HCT116 (cell line): ENCODE results near the gene VPS41. TPM values are rescaled to one million over a fixed set of nuclear protein-coding genes. Genes with fewer than 3 reads are reported as not detected.

Source experiments
- ATAC-seq: fragments of 200-7000 bp; cut with Tn5 transposase; 2 replicates; pipeline ENCODE4 v1.9.1; 2020; ENCODE audit warnings: mild to moderate bottlenecking, moderate library complexity
- BruUV-seq: library from RNA; stranded (reverse); fragments of 400-500 nt; replicated peaks from 2 replicates; lab custom pipeline; 2021; lab: Mats Ljungman, UMichigan
- CTCF ChIA-PET: fragments of 300-600 bp; sonication (Branson Sonifier 250); formaldehyde crosslinking; loops from one replicate; lab custom pipeline; 2021; ENCODE audit warnings: antibody characterized with exemption; lab: Charles Lee
- POLR2A ChIA-PET: fragments of 300-600, 350-600 bp; sonication (Branson Sonifier 250); formaldehyde crosslinking; loops from one replicate; lab custom pipeline; 2021; ENCODE audit warnings: antibody characterized with exemption; lab: Charles Lee
- RAD21 ChIA-PET, 2 experiments: fragments of 300-600 bp; sonication (Branson Sonifier 250); formaldehyde crosslinking; loops; one replicate each; lab custom pipeline; 2023; ENCODE audit warnings: low total read pairs in 2 of 2; ENCODE audit not compliant: uncharacterized antibody in 2 of 2, unreplicated experiment in 2 of 2, low non-redundant PET in 1 of 2; lab: Charles Lee
- DNase-seq: peaks from one replicate; pipeline ENCODE4 v3.0.0-alpha.2; 2010; ENCODE audit warnings: low read depth, low spot score
- H2AFZ ChIP-seq: fragments of 200-600 bp; shearing (Covaris generic), sonication (generic); 2 replicates; pipeline ENCODE4 v1.6.1; 2017; ENCODE audit warnings: low read depth, mixed run types, mixed read lengths, antibody characterized with exemption, low read length; ENCODE audit not compliant: poor library complexity, severe bottlenecking
- H3K27ac ChIP-seq: 2 replicates; pipeline ENCODE4 v1.5.1; 2012; ENCODE audit warnings: low read depth, low read length
- H3K27me3 ChIP-seq: fragments of 200-600 bp; sonication (generic); 2 replicates; pipeline ENCODE4 v1.6.1; 2016; ENCODE audit warnings: mixed run types, low read length, mixed read lengths; ENCODE audit not compliant: insufficient read depth
- H3K36me3 ChIP-seq, 2 experiments: fragments of 200-500 bp in 1 of 2; fragments of 200-600 bp in 1 of 2; sonication (Bioruptor generic) in 1 of 2; sonication (generic) in 1 of 2; 2 replicates each; pipeline versions ENCODE4 v1.5.1 to v1.6.1; 2014 to 2016; ENCODE audit warnings: low read length in 2 of 2, inconsistent platforms in 1 of 2, mixed read lengths in 1 of 2, mixed run types in 1 of 2; ENCODE audit not compliant: insufficient read depth in 2 of 2, control insufficient read depth in 1 of 2
- H3K4me1 ChIP-seq, 2 experiments: fragments of 200-600 bp in 1 of 2; sonication (generic) in 1 of 2; 2 replicates each; pipeline versions ENCODE4 v1.5.1 to v1.6.1; 2012 to 2017; ENCODE audit warnings: low read length in 2 of 2, inconsistent platforms in 1 of 2, mild to moderate bottlenecking in 1 of 2, mixed read lengths in 1 of 2, mixed run types in 1 of 2, moderate library complexity in 1 of 2; ENCODE audit not compliant: insufficient read depth in 2 of 2, control insufficient read depth in 1 of 2
- H3K4me2 ChIP-seq: fragments of 200-600 bp; sonication (generic); 2 replicates; pipeline ENCODE4 v1.6.1; 2017; ENCODE audit warnings: mixed run types, low read length, mixed read lengths
- H3K4me3 ChIP-seq, 2 experiments: fragments of 200-600 bp in 1 of 2; sonication (generic) in 1 of 2; replicated peaks in 1 of 2; 2 replicates each; pipeline ENCODE4 v1.5.1; 2011 to 2016; ENCODE audit warnings: low read length in 2 of 2, control low read depth in 1 of 2, low read depth in 1 of 2, mild to moderate bottlenecking in 1 of 2, mixed read lengths in 1 of 2, mixed run types in 1 of 2
- H3K79me2 ChIP-seq: fragments of 200-600 bp; sonication (generic); 2 replicates; pipeline ENCODE4 v1.6.1; 2017; ENCODE audit warnings: mild to moderate bottlenecking, mixed run types, low read length, moderate library complexity, mixed read lengths; ENCODE audit not compliant: insufficient read depth
- H3K9ac ChIP-seq: fragments of 200-600 bp; sonication (generic); 2 replicates; pipeline ENCODE4 v1.6.1; 2016; ENCODE audit warnings: low read length, mixed read lengths
- H3K9me2 ChIP-seq: fragments of 200-600 bp; sonication (generic), shearing (Covaris generic); 2 replicates; pipeline ENCODE4 v1.6.1; 2017; ENCODE audit warnings: mixed run types, mild to moderate bottlenecking, moderate library complexity; ENCODE audit not compliant: insufficient read depth
- H3K9me3 ChIP-seq, 2 experiments: fragments of 200-500 bp in 1 of 2; fragments of 200-600 bp in 1 of 2; sonication (Bioruptor generic) in 1 of 2; sonication (generic) in 1 of 2; 2 replicates each; pipeline ENCODE4 v1.6.1; 2014 to 2017; ENCODE audit warnings: low read length in 2 of 2, mixed read lengths in 2 of 2, inconsistent platforms in 1 of 2, low read depth in 1 of 2, mild to moderate bottlenecking in 1 of 2, mixed run types in 1 of 2, moderate library complexity in 1 of 2; ENCODE audit not compliant: control insufficient read depth in 1 of 2, insufficient read depth in 1 of 2
- H4K20me1 ChIP-seq: fragments of 200-600 bp; sonication (generic), shearing (Covaris generic); 2 replicates; pipeline ENCODE4 v1.6.1; 2017; ENCODE audit warnings: mixed run types, mild to moderate bottlenecking, moderate library complexity; ENCODE audit not compliant: insufficient read depth
- CEBPB ChIP-seq: IDR thresholded peaks from 2 replicates; pipeline ENCODE4 v1.6.1; 2012; ENCODE audit warnings: low read depth
- EZH2 ChIP-seq: fragments of 200-600 bp; sonication (generic); IDR thresholded peaks from 2 replicates; pipeline ENCODE4 v1.6.1; 2017; ENCODE audit warnings: antibody characterized with exemption, mixed run types
- EZH2phosphoT487 ChIP-seq: fragments of 200-600 bp; IDR thresholded peaks from 2 replicates; pipeline ENCODE4 v1.6.1; 2018; ENCODE audit warnings: antibody characterized with exemption, borderline replicate concordance
- POLR2A ChIP-seq: IDR thresholded peaks from 2 replicates; pipeline ENCODE4 v1.7.0; 2011; ENCODE audit warnings: borderline replicate concordance; ENCODE audit not compliant: insufficient read depth, insufficient read length; ENCODE audit errors: extremely low read depth
- RAD21 ChIP-seq: IDR thresholded peaks from 2 replicates; pipeline ENCODE4 v1.6.1; 2012; ENCODE audit warnings: low read depth, mild to moderate bottlenecking
- SP1 ChIP-seq: IDR thresholded peaks from 2 replicates; pipeline ENCODE4 v1.6.1; 2012; ENCODE audit warnings: low read depth
- TCF7L2 ChIP-seq: IDR thresholded peaks from 2 replicates; pipeline ENCODE4 v1.7.0; 2011; ENCODE audit warnings: borderline replicate concordance, inconsistent platforms; ENCODE audit not compliant: insufficient read depth, insufficient read length; ENCODE audit errors: extremely low read depth
- ZFX ChIP-seq: fragments of 450-650 bp; IDR thresholded peaks from 2 replicates; pipeline ENCODE4 v1.6.1; 2017
- ZNF274 ChIP-seq: fragments of 200-500 bp; sonication (Bioruptor generic); IDR thresholded peaks from 2 replicates; pipeline ENCODE4 v1.6.1; 2014; ENCODE audit warnings: mild to moderate bottlenecking, low read depth, low read length, inconsistent platforms
- intact Hi-C: fragments of 100-400 bp; cut with micrococcal nuclease; formaldehyde crosslinking; loops from 2 replicates; pipeline ENCODE4 v1.10.0; 2022
- total RNA-seq: library from RNA; stranded (reverse); gene quantifications from one replicate; pipeline ENCODE4 v1.2.1, GENCODE V29; 2021; ENCODE audit not compliant: unreplicated experiment
- TF ChIP-seq, protein P1 (sequence below): IDR thresholded peaks from 2 replicates; pipeline ENCODE4 v1.6.1; 2011; ENCODE audit warnings: mild to moderate bottlenecking, low read length, moderate library complexity; ENCODE audit not compliant: insufficient replicate concordance; ENCODE audit errors: extremely low read depth
- TF ChIP-seq, protein P2 (sequence below): IDR thresholded peaks from 2 replicates; pipeline ENCODE4 v1.6.1; 2012
- TF ChIP-seq, protein P3 (sequence below), 3 experiments: fragments of 200-600 bp in 1 of 3; sonication (generic) in 1 of 3; IDR thresholded peaks in 2 of 3; conservative IDR thresholded peaks in 1 of 3; 2 replicates each; pipeline ENCODE4 v1.5.1; 2012 to 2017; ENCODE audit warnings: low read depth in 2 of 3, low read length in 2 of 3, antibody characterized with exemption in 1 of 3, borderline replicate concordance in 1 of 3, control low read depth in 1 of 3, mild to moderate bottlenecking in 1 of 3, mixed read lengths in 1 of 3, mixed run types in 1 of 3, moderate library complexity in 1 of 3; ENCODE audit not compliant: insufficient read depth in 1 of 3

VPS41 gene
- total RNA-seq, 1 experiment from 2014 or later = 72.2 TPM

DNA sequence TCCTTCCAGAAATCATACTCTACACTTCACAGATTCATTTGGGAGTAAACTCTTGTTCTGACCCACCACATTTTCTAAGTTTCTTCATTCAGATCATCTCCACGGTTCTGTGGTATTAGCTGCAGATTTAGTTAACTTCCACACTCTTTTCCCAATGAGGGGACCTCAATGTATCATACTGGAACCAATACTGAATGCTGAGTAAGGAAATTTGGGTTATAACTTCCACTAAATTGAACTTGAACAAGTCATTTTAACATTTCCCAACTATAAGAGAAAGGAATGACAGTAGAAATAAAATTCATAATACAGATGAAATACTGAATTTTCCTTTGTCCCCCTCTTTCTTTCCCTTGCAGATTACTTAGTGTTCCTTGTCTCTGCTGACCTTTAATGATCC is 131.4 kb downstream of the VPS41 start:
- ATAC-seq = no peak
- Histone ChIP-seq H3K4me1 (no peaks in the 10 kb centered on the region), H3K4me3 (no peak overlapping the region), H3K9ac (no peak overlapping the region), H3K79me2 (no peaks in the 10 kb centered on the region), H3K36me3 (0 out of 4 replicates have a peak, but pooled peaks cover 0 to 3% of the 10 kb centered on the region in 2 experiments), H3K4me2 (no peak overlapping the region), H2AFZ (no peak overlapping the region), H4K20me1 (no peaks in the 10 kb centered on the region), H3K27ac (no peak overlapping the region), H3K9me2 (no peaks in the 10 kb centered on the region), H3K27me3 (no peaks in the 10 kb centered on the region), H3K9me3 (no peaks in the 10 kb centered on the region)
- ChIA-PET POLR2A (no interaction called here), RAD21 (no interaction called here), CTCF (no interaction called here)
- DNase-seq = no peak
- TF ChIP-seq POLR2A (no peak), ZNF274 (no peak), EZH2 (no peak), ZFX (no peak)
- TF ChIP-seq, protein P1, sequence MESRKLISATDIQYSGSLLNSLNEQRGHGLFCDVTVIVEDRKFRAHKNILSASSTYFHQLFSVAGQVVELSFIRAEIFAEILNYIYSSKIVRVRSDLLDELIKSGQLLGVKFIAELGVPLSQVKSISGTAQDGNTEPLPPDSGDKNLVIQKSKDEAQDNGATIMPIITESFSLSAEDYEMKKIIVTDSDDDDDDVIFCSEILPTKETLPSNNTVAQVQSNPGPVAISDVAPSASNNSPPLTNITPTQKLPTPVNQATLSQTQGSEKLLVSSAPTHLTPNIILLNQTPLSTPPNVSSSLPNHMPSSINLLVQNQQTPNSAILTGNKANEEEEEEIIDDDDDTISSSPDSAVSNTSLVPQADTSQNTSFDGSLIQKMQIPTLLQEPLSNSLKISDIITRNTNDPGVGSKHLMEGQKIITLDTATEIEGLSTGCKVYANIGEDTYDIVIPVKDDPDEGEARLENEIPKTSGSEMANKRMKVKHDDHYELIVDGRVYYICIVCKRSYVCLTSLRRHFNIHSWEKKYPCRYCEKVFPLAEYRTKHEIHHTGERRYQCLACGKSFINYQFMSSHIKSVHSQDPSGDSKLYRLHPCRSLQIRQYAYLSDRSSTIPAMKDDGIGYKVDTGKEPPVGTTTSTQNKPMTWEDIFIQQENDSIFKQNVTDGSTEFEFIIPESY = no peak
- intact Hi-C loops = no loop called here
- no TSS peak for BruUV-seq

DNA sequence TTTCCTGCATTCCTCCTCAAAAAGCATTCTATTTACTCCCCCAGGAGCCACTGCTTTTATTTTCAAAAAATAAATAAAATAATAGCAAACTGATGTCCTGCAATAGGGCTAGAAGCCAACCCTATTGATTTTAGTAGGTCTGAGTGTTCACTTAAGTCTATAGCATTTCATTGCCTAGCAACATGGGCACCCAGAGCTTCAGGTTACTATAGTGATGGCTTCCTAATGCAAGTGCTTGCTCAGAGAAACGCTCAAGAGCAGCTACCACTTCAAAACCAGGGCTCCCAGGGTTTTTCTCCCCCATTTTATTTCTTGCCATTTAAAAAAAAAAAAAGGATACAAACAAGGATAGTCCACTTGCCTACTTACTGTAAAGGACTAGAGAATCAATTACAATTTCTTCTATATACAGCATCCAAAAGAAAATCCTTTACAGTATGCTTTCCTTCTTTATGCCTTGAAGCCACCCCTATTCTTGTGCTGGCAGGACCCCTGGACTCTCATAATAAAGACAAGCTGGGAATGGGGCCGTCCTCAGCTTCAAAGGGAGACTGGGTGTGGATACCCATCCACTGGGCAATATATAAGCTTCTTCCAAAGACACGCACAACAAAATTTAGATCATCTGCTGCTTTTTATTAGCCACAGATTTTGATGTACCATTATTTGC is 133.3 kb downstream of the VPS41 start:
- ATAC-seq (no peak), DNase-seq (no peak)
- H3K9me3 ChIP-seq = no peaks in the 10 kb centered on the region
- no peaks in the 10 kb centered on the region for H3K79me2 ChIP-seq
- intact Hi-C loops = no loop called here
- no peak overlapping the region for H3K4me2 ChIP-seq
- H3K9ac ChIP-seq = no peak overlapping the region
- H3K27me3 ChIP-seq = no peaks in the 10 kb centered on the region
- no TSS peak for BruUV-seq
- no peaks in the 10 kb centered on the region for H4K20me1 ChIP-seq
- no peaks in the 10 kb centered on the region for H3K4me1 ChIP-seq
- no peak overlapping the region for H2AFZ ChIP-seq
- 0 out of 4 replicates have a peak, but pooled peaks cover 0 to 3% of the 10 kb centered on the region in 2 experiments for H3K36me3 ChIP-seq
- POLR2A ChIA-PET = no interaction called here
- H3K9me2 ChIP-seq = no peaks in the 10 kb centered on the region
- RAD21 ChIA-PET = no interaction called here
- no peak overlapping the region for H3K27ac ChIP-seq
- CTCF ChIA-PET = no interaction called here
- no peak overlapping the region for H3K4me3 ChIP-seq
- TF ChIP-seq, protein P2, sequence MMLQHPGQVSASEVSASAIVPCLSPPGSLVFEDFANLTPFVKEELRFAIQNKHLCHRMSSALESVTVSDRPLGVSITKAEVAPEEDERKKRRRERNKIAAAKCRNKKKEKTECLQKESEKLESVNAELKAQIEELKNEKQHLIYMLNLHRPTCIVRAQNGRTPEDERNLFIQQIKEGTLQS = no peak
- no peak for TF ChIP-seq EZH2
- TF ChIP-seq TCF7L2 = no peak
- no peak for TF ChIP-seq CEBPB
- no peak for TF ChIP-seq POLR2A
- no peak for TF ChIP-seq ZFX
- no peak for TF ChIP-seq EZH2phosphoT487
- no peak for TF ChIP-seq SP1
- TF ChIP-seq, protein P3, sequence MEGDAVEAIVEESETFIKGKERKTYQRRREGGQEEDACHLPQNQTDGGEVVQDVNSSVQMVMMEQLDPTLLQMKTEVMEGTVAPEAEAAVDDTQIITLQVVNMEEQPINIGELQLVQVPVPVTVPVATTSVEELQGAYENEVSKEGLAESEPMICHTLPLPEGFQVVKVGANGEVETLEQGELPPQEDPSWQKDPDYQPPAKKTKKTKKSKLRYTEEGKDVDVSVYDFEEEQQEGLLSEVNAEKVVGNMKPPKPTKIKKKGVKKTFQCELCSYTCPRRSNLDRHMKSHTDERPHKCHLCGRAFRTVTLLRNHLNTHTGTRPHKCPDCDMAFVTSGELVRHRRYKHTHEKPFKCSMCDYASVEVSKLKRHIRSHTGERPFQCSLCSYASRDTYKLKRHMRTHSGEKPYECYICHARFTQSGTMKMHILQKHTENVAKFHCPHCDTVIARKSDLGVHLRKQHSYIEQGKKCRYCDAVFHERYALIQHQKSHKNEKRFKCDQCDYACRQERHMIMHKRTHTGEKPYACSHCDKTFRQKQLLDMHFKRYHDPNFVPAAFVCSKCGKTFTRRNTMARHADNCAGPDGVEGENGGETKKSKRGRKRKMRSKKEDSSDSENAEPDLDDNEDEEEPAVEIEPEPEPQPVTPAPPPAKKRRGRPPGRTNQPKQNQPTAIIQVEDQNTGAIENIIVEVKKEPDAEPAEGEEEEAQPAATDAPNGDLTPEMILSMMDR (IDR thresholded peaks at IDR 0.05 in 2 of 3, conservative IDR thresholded peaks at IDR 0.05 in 1 of 3; ENCODE audit: borderline replicate concordance in 1 of 3, insufficient read depth in 1 of 3, low read depth in 2 of 3, low read length in 2 of 3) = no peak
- no peak for TF ChIP-seq RAD21
